ENCODE results near the gene VAV1.

DNA sequence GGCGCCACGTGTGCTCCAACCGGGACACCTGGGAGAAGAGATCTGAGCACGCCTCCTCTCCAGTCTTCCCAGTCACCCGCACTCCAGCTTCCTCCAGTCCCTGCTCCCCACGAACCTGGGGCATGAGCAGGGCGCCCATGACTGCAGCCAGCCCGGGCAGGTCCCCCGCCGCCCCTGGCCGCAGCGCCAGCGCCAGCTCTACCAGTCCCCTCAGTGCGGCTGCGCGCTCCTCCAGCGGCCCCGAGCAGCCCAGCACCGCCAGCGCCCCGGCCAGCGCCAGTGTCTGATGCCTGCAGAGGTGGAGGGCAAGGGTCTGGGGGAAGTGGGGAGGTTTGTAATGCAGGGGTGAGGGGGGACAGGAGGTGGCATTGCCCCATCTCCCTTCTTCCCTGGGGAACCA lies 18.4 kb upstream of the VAV1 start:
- TF ChIP-seq TAF1 (IDR thresholded peaks at IDR 0.05; ENCODE audit: borderline replicate concordance, low read depth, low read length) = no peak
- no peak for TF ChIP-seq NFIC (IDR thresholded peaks at IDR 0.05; ENCODE audit: low read depth, low read length)
- TF ChIP-seq, protein P1, sequence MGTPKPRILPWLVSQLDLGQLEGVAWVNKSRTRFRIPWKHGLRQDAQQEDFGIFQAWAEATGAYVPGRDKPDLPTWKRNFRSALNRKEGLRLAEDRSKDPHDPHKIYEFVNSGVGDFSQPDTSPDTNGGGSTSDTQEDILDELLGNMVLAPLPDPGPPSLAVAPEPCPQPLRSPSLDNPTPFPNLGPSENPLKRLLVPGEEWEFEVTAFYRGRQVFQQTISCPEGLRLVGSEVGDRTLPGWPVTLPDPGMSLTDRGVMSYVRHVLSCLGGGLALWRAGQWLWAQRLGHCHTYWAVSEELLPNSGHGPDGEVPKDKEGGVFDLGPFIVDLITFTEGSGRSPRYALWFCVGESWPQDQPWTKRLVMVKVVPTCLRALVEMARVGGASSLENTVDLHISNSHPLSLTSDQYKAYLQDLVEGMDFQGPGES (IDR thresholded peaks at IDR 0.05) = no peak
- no peak for TF ChIP-seq POLR2A (IDR thresholded peaks at IDR 0.05; ENCODE audit: low read depth, low read length)
- no peak for TF ChIP-seq SIX5 (IDR thresholded peaks at IDR 0.05; ENCODE audit: low read depth, low read length, severe bottlenecking)
- no peak for TF ChIP-seq POLR2AphosphoS5 (IDR thresholded peaks at IDR 0.05; ENCODE audit: low read length)
- no peak for TF ChIP-seq NR2C2 (IDR thresholded peaks at IDR 0.05; ENCODE audit: borderline replicate concordance, control insufficient read depth, insufficient read length, low read depth)

Measured in GM12878 (cell line).